ENCODE results near the gene IRS1.

The IRS1 gene

GRCh38 chr2:226767056-226767813, 32.4 kb downstream of the IRS1 start:
- Histone ChIP-seq H3K36me3 (ENCODE audit: insufficient read depth, low read length) (no peaks in the 10 kb centered on the region; the same call in 1 of the 2 replicates), H3K4me1 (ENCODE audit: insufficient read depth, low read length) (no peaks in the 10 kb centered on the region), H3K9me3 (ENCODE audit: control insufficient read depth, insufficient read depth, low read length) (no peaks in the 10 kb centered on the region; the same call in 1 of the 2 replicates), H3K9ac (ENCODE audit: low read depth, low read length) (no peak overlapping the region)

- Histone ChIP-seq H3K9ac (ENCODE audit: low read depth, low read length) (no peak overlapping the region), H3K36me3 (ENCODE audit: insufficient read depth, low read length) (no peaks in the 10 kb centered on the region; the same call in 1 of the 2 replicates), H3K9me3 (ENCODE audit: control insufficient read depth, insufficient read depth, low read length) (no peaks in the 10 kb centered on the region; the same call in 1 of the 2 replicates), H3K4me1 (ENCODE audit: insufficient read depth, low read length) (no peaks in the 10 kb centered on the region)
These were observed 33.1 kb downstream of the IRS1 start for GRCh38 chr2:226766352-226767055.

GRCh38 chr2:226763320-226763719, 36.3 kb downstream of the IRS1 start:
- Histone ChIP-seq H3K9ac (ENCODE audit: low read depth, low read length) (no peak overlapping the region), H3K4me1 (ENCODE audit: insufficient read depth, low read length) (peaks cover 4% of the 10 kb centered on the region; the same call in 1 of the 2 replicates), H3K36me3 (ENCODE audit: insufficient read depth, low read length) (no peaks in the 10 kb centered on the region; the same call in 1 of the 2 replicates), H3K9me3 (ENCODE audit: control insufficient read depth, insufficient read depth, low read length) (no peaks in the 10 kb centered on the region; the same call in 1 of the 2 replicates)

GRCh38 chr2:226761195-226761583, 38.4 kb downstream of the IRS1 start:
- Histone ChIP-seq H3K9ac (ENCODE audit: low read depth, low read length) (no peak overlapping the region), H3K36me3 (ENCODE audit: insufficient read depth, low read length) (no peaks in the 10 kb centered on the region; the same call in 1 of the 2 replicates), H3K9me3 (ENCODE audit: control insufficient read depth, insufficient read depth, low read length) (no peaks in the 10 kb centered on the region; the same call in 1 of the 2 replicates), H3K4me1 (ENCODE audit: insufficient read depth, low read length) (peaks cover 4% of the 10 kb centered on the region; the same call in 1 of the 2 replicates)

GRCh38 chr2:226760412-226761194, 39.0 kb downstream of the IRS1 start:
- Histone ChIP-seq H3K36me3 (ENCODE audit: insufficient read depth, low read length) (no peaks in the 10 kb centered on the region; the same call in 1 of the 2 replicates), H3K9ac (ENCODE audit: low read depth, low read length) (no peak overlapping the region), H3K9me3 (ENCODE audit: control insufficient read depth, insufficient read depth, low read length) (no peaks in the 10 kb centered on the region; the same call in 1 of the 2 replicates), H3K4me1 (ENCODE audit: insufficient read depth, low read length) (peaks cover 8% of the 10 kb centered on the region; the same call in 1 of the 2 replicates)

- Histone ChIP-seq H3K9me3 (ENCODE audit: control insufficient read depth, insufficient read depth, low read length) (no peaks in the 10 kb centered on the region), H3K9ac (ENCODE audit: low read depth, low read length) (no peak overlapping the region), H3K36me3 (ENCODE audit: insufficient read depth, low read length) (no peaks in the 10 kb centered on the region), H3K4me1 (ENCODE audit: insufficient read depth, low read length) (peaks cover 8% of the 10 kb centered on the region; the same call in 1 of the 2 replicates)
These were observed 39.9 kb downstream of the IRS1 start for GRCh38 chr2:226759768-226760167.

GRCh38 chr2:226758921-226759640, 40.5 kb downstream of the IRS1 start:
- Histone ChIP-seq H3K9me3 (ENCODE audit: control insufficient read depth, insufficient read depth, low read length) (no peaks in the 10 kb centered on the region), H3K36me3 (ENCODE audit: insufficient read depth, low read length) (no peaks in the 10 kb centered on the region), H3K4me1 (ENCODE audit: insufficient read depth, low read length) (peaks cover 8% of the 10 kb centered on the region; the same call in 1 of the 2 replicates), H3K9ac (ENCODE audit: low read depth, low read length) (no peak overlapping the region)

- Histone ChIP-seq H3K36me3 (ENCODE audit: insufficient read depth, low read length) (no peaks in the 10 kb centered on the region), H3K9ac (ENCODE audit: low read depth, low read length) (no peak overlapping the region), H3K9me3 (ENCODE audit: control insufficient read depth, insufficient read depth, low read length) (no peaks in the 10 kb centered on the region), H3K4me1 (ENCODE audit: insufficient read depth, low read length) (peaks cover 8% of the 10 kb centered on the region; the same call in 1 of the 2 replicates)
These were observed 43.5 kb downstream of the IRS1 start for GRCh38 chr2:226756131-226756530.

DNA sequence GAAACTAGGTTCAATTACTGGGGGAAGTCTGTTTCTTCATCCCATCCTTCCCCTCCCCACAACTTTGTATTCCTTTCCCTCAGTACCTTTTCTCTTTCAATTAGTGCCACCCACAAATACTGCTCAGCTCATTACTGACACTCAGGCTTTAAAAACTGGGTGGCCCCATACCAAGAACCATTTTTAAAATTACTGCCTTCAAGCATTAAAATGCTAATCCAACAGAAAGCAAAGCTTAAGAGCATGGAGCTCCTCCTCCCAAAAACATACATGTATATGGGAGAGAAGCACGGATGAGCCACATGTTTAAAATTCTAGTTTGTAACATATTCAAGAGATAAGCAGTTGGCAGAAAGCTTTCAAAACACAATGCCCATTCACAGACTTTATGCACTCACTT, 44.0 kb downstream of the IRS1 start:
- no peak overlapping the region for H3K9ac ChIP-seq (ENCODE audit: low read depth, low read length)
- H3K4me1 ChIP-seq (ENCODE audit: insufficient read depth, low read length) = peaks cover 8% of the 10 kb centered on the region; the same call in 1 of the 2 replicates
- no peaks in the 10 kb centered on the region for H3K36me3 ChIP-seq (ENCODE audit: insufficient read depth, low read length)
- H3K9me3 ChIP-seq (ENCODE audit: control insufficient read depth, insufficient read depth, low read length) = no peaks in the 10 kb centered on the region

GRCh38 chr2:226754821-226755604, 44.6 kb downstream of the IRS1 start:
- Histone ChIP-seq H3K4me1 (ENCODE audit: insufficient read depth, low read length) (peaks cover 8% of the 10 kb centered on the region; the same call in 1 of the 2 replicates), H3K9me3 (ENCODE audit: control insufficient read depth, insufficient read depth, low read length) (no peaks in the 10 kb centered on the region), H3K9ac (ENCODE audit: low read depth, low read length) (no peak overlapping the region), H3K36me3 (ENCODE audit: insufficient read depth, low read length) (no peaks in the 10 kb centered on the region)

- H3K4me1 ChIP-seq (ENCODE audit: insufficient read depth, low read length) = 0 out of 2 replicates have a peak, but pooled peaks cover 5% of the 10 kb centered on the region
- no peaks in the 10 kb centered on the region for H3K9me3 ChIP-seq (ENCODE audit: control insufficient read depth, insufficient read depth, low read length)
- H3K9ac ChIP-seq (ENCODE audit: low read depth, low read length) = no peak overlapping the region
- peaks cover 3% of the 10 kb centered on the region; the same call in 1 of the 2 replicates for H3K36me3 ChIP-seq (ENCODE audit: insufficient read depth, low read length)
These were observed 46.7 kb downstream of the IRS1 start for GRCh38 chr2:226752887-226753286.

DNA sequence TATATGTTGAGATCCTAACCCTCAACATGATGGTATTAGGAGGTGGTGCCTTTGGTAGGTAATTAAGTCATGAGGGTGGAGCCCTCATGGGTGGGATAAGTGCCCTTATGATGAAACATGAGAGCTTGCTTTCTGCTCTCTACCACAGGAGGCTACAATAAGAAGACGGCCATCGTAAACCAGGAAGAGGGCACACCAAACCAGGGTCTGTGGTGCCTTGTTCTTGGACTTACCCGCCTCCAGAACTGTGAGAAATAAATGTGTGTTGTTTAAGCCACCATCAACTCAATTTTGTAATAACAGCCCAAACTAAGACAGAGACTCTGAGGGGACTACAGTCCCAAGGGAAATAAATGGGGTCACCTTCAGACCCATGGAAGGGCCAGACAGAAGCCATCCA, 52.3 kb downstream of the IRS1 start:
- H3K4me1 ChIP-seq (ENCODE audit: insufficient read depth, low read length) = no peaks in the 10 kb centered on the region
- peaks cover 3% of the 10 kb centered on the region; the same call in 1 of the 2 replicates for H3K36me3 ChIP-seq (ENCODE audit: insufficient read depth, low read length)
- peaks cover 3% of the 10 kb centered on the region; the same call in 1 of the 2 replicates for H3K9me3 ChIP-seq (ENCODE audit: control insufficient read depth, insufficient read depth, low read length)
- no peak overlapping the region for H3K9ac ChIP-seq (ENCODE audit: low read depth, low read length)
